GM11168 (cell line): ENCODE results near the gene CADM2.

Source experiments
- in situ Hi-C: fragments of 300-500 bp; cut with MboI; formaldehyde crosslinking; loops from one replicate; pipeline ENCODE4 v1.12.0; 2022; ENCODE audit warnings: low sequenced_read_pairs; ENCODE audit not compliant: unreplicated experiment

Gene CADM2

DNA sequence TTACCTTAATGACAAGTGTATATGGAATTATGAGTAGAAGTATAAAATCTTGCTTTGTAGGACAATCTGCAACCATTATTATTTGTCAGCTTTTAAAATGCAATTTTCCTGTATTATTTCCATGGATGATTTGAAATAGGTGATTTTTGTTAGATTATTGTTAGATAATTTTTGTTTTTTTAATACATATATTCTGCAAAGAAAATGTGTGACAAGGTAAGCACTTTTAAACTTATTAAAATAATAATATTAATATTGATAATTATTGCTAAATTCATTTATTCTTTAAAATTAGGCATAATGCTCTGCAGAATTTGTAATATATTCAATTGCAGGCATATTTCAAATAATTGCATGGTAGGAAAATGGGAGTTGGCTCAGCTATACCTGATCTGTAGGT lies 329.5 kb downstream of the CADM2 start:
- in situ Hi-C loops, result no loop called here

GRCh38 chr3:85297291-85297690 lies 338.5 kb downstream of the CADM2 start:
- in situ Hi-C loops, result no loop called here

DNA sequence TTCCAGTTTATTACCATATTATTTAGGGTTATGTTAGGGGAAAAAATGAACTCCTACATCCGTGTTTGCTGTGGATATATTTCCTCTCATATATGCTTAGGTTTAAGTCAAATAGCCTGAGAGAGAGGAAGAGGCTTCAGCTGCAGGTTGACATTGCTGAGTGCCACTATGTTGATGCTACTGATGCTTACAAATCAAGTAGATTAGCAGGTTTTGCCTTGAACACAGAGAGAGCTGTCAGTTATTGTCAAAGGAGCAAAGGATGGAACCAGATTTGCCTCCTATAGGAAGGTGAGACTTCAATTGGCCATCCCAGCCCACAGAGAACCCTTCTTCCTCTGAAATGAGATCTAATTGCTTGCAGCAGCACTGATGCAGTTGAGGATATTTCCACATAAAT lies 339.2 kb downstream of the CADM2 start:
- in situ Hi-C loops, result no loop called here

DNA sequence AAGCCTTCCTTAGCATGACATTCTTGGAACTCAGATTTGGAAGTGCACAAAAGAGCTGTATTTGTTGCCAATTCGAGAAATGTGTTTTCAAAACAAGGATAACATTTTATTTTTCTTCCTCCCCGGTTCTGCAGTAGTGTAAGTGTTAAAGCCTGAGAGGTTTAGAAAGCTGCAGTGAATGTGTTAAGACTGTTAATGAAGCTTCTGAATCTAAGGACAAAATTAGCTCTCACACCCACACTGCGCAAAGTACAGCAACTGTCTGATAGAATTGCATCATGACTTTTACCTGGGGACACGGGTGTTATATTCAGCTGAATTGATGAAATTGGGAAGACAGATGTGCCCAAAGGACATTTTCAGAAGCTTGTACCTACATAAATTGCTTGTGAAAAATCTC lies 344.4 kb downstream of the CADM2 start:
- in situ Hi-C loops, result no loop called here

DNA sequence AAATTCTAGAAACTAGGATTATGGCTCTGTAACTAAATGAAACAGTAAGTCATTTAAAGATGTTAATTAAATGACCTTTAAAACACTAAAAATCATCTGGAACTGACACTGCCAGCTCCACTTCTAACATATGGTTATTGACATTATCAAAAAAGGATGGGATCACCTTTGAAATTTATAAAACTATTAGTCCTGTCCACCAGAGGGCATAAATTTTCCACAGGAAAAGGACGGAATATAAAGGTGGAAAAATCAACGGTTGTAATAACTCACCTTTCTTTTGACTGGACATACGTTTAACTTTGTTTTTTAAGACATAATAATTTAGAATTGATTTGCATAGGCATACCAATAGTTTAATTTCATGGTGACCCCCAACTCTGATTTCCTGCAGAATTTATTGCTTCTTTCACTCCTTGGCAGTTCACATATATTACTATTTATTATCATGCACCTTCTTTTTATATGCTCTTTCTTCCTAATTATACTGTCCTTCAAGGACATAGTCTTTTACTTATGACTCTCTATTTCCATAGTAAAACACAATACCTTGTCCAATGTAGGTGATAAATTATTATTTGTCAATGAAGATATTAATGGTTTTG lies 345.7 kb downstream of the CADM2 start:
- in situ Hi-C loops, result no loop called here

GRCh38 chr3:85312331-85312730 lies 353.5 kb downstream of the CADM2 start:
- in situ Hi-C loops, result no loop called here

- in situ Hi-C loops, result no loop called here
Observed at GRCh38 chr3:85313380-85313779, 354.6 kb downstream of the CADM2 start.

DNA sequence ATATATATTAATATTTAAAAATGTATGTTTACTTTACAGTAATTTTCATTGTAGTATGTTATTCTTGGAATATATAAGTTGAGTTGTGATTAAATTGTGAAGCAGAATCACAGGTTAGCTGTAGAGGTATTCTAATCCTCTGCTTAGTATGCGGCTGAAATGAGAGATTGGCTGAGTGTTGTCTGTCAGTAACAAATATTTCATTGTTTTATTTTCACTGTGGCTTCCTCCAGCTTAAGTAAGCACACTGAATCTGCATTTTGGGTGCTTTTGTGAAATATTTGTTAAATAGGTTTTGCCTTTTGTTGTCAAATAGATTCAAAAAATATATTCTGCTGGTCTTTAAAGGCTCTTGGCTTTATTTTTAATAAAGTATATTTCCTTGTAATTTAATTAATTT lies 357.5 kb downstream of the CADM2 start:
- in situ Hi-C loops, result no loop called here

DNA sequence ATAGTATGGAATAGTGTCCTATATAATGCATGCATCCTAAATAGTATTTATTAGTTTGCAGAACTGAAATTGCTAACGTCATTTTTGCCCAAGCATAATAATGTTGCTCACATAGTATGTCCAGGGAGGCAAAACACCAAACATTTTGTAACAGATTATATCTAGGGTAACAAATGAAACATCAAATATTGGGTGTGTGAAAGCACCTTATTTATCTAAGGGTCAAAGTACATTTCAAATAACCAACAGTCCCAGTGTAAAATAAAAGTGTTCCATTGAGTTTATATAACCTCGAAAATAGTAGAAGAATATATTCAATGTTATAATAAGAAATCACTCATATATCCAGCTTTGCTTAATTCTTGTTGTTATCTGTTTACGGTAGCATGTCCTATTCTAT lies 363.1 kb downstream of the CADM2 start:
- in situ Hi-C loops, result no loop called here

DNA sequence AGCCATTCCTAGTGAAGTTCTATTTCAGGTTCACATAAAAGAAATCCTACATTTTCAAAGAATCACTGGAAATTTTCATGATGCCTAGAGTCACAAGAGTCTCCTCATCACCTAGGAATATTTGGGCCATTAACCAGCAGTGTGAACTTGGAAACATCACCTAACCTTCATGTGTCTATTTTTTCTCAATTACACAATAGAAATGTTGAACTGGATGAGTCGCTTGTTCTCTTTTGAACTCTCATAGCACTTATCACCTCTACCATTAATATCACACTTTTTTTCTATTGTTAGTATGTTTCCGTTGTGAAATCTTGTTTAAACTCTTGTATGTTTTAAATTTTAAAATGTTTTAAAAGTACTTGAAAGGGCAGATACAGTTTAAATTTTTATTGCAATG lies 371.3 kb downstream of the CADM2 start:
- in situ Hi-C loops, result no loop called here

GRCh38 chr3:85337895-85338294 lies 379.1 kb downstream of the CADM2 start:
- in situ Hi-C loops, result no loop called here

DNA sequence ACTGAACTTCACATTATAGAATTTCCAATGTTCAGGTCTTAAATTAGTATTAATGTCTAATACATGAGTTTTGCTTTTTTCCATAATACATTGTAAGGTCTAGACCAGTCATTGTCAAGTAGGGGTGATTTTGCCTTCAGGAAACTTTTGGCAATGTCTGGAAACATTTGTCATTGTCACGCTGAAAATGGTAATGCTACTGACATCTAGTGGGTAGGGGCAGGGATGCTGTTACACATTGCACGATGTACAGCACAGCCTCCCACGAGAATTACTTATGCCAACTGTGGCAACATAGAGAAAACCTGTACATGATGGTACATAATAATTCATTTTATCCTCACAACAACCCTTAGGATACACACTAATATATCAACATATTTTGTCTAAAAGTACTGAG lies 384.1 kb downstream of the CADM2 start:
- in situ Hi-C loops, result no loop called here

DNA sequence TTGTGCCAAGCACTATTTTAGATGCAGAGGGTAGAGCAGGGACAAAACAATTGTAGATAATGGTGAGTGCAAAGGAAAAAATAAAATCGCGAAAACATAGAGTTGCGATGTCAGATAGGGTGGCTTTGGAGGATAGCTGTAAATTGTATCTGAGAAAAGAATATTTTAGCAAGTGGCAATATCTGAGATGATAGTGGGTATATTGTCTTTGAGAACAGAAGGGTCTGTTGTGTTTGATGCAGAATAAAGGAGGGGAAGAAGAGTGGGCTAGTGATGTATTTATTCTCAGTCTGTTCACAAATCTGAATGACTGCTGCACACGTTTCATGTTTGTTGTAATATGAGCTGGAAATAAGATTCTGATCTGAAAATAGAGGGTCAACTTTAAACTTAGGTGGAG lies 396.8 kb downstream of the CADM2 start:
- in situ Hi-C loops, result no loop called here

DNA sequence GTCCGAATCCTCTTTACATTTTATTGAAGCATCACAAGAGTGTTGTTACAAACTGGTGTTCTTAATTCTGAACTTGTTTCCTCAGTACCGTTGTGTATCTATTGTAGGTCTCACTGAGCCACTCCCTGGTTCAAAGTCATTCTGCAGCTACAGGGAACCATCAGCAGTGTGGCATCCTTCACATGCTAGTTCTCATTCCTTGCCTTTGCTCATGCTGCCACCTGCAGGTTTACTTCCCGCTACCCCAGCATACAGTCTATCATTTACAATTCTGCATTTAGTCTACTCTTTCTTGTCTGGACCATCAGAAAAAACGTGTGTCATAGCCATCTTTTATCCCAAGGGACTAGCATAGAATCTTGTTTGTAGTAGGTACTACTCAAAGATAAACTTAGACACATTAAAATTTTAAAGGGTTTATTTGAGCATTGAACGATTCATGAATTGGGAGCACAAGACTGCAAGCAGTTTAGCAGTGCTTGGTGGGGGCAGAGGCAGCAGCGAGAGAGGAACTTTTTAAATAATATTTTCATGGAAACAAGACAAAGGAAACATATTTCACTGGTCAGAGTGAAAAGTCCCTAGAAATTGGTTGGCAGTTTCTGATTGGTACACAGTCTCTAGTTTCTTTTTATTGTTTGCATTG lies 402.1 kb downstream of the CADM2 start:
- in situ Hi-C loops, result no loop called here

- in situ Hi-C loops, result no loop called here
Observed at GRCh38 chr3:85364296-85364909, 405.6 kb downstream of the CADM2 start.

GRCh38 chr3:85370341-85370740 lies 411.6 kb downstream of the CADM2 start:
- in situ Hi-C loops, result no loop called here

- in situ Hi-C loops, result no loop called here
Observed at GRCh38 chr3:85376131-85376530, 417.3 kb downstream of the CADM2 start.

DNA sequence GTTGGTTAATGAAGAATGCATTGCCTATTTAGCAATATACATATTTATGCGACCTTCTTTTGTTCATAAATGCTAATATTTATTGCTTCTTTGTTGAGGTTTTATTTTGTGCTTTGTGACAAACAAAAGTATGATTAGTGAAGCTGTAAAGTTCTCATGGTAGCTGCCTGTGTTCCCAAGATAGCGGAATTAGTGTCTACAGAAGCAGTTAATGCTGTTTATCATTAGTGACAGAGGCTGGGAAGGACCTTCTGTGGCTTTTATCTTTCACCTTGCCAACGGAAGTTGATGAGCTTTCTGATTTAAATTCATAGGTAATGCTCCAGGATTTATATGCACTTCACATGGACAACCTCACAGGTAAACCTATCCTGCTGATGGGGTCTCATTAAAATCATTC lies 418.3 kb downstream of the CADM2 start:
- in situ Hi-C loops, result no loop called here

DNA sequence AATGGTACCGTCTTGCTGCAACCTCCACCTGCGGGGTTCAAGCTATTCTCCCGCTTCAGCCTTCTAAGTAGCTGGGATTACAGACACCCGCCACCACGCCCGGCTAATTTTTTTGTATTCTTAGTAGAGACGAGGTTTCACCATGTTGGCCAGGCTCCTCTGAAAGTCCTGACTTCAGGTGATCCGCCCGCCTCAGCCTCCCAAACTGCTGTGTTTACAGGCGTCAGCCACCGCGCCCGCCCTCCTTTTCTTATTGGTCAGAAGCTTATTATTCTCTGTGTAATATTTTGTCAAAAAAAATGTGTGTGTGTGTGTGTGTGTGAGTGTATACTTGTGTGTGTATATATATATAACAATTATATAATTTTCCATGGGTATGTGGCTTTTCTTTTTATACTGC lies 425.6 kb downstream of the CADM2 start:
- in situ Hi-C loops, result no loop called here

- in situ Hi-C loops, result no loop called here
Observed at GRCh38 chr3:85387913-85388505, 429.2 kb downstream of the CADM2 start.

DNA sequence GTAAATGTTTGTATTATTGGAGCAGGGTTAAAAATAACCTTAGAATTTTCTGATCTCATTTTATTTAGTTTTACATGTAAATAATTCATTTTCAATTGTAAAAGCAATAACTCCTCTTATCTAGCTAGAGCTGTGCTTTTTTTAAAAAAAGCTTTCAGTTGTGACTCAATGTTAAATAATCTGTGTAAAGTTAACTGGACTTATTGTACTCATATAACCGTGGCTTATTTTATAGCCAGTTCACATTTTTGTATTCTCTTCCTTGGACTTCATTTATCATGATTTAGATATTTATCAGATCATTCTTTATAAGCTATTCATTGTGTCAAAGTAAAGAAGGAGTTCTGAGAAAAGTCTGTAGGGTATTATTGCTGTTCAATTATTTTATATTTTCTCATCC lies 435.6 kb downstream of the CADM2 start:
- in situ Hi-C loops, result no loop called here

DNA sequence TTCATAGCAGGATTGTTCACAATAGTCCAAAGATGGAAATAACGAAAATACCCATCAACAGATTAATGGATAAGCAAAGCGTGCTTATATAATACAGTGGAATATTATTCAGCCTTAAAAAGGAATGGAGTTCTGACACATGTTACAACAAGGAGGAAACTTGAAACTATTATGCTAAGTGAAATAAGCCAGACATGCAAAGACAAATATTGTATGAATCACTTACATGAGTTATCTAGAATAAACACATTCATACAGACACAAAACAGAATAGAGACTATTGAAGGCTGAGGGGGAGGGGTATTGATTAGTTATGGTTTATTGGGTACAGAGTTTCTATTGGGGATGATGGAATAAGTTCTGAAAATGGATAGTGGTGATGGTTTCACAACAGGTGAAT lies 438.6 kb downstream of the CADM2 start:
- in situ Hi-C loops, result no loop called here
